HG03571 (cell line): ENCODE results near the gene RAET1L.
"Not testable (repeated sequence)": the region's sequence is repeated elsewhere in the genome, so short reads cannot be mapped to it uniquely, and the experiment has no call there.

Source experiments
- ATAC-seq: cut with Tn5 transposase; IDR thresholded peaks from one replicate; pipeline ENCODE4 v1.9.1; 2021; ENCODE audit not compliant: unreplicated experiment

RAET1L gene

GRCh38 chr6:149995971-149996370, 29.4 kb downstream of the RAET1L start:
- no peak for ATAC-seq

- no peak for ATAC-seq
Measured at GRCh38 chr6:149995235-149995750, 30.0 kb downstream of the RAET1L start.

GRCh38 chr6:149991838-149992237, 33.5 kb downstream of the RAET1L start:
- no peak for ATAC-seq

- ATAC-seq, result peak; percentile 51
Measured at GRCh38 chr6:149991472-149991795, 33.9 kb downstream of the RAET1L start.

GRCh38 chr6:149990661-149991471, 34.5 kb downstream of the RAET1L start:
- ATAC-seq, result no peak

- no peak for ATAC-seq
Measured at GRCh38 chr6:149990212-149990660, 35.1 kb downstream of the RAET1L start.

GRCh38 chr6:149988550-149989346, 36.6 kb downstream of the RAET1L start:
- ATAC-seq, result no peak

GRCh38 chr6:149987602-149988107, 37.7 kb downstream of the RAET1L start:
- no peak for ATAC-seq

GRCh38 chr6:149985481-149985937, 39.8 kb downstream of the RAET1L start:
- no peak for ATAC-seq

GRCh38 chr6:149984773-149985172, 40.6 kb downstream of the RAET1L start:
- no peak for ATAC-seq

- no peak for ATAC-seq
Measured at GRCh38 chr6:149983145-149983544, 42.2 kb downstream of the RAET1L start.

GRCh38 chr6:149979293-149979692, 46.0 kb downstream of the RAET1L start:
- no peak for ATAC-seq

GRCh38 chr6:149978610-149979009, 46.7 kb downstream of the RAET1L start:
- no peak for ATAC-seq

- ATAC-seq, result no peak
Measured at GRCh38 chr6:149977221-149977620, 48.1 kb downstream of the RAET1L start.

- no peak for ATAC-seq
Measured at GRCh38 chr6:149975400-149975799, 49.9 kb downstream of the RAET1L start.

- ATAC-seq, result no peak
Measured at GRCh38 chr6:149974825-149975224, 50.5 kb downstream of the RAET1L start.

GRCh38 chr6:149974394-149974793, 50.9 kb downstream of the RAET1L start:
- not testable (repeated sequence) for ATAC-seq

- ATAC-seq, result no peak
Measured at GRCh38 chr6:149969635-149970034, 55.7 kb downstream of the RAET1L start.

GRCh38 chr6:149968909-149969308, 56.4 kb downstream of the RAET1L start:
- not testable (repeated sequence) for ATAC-seq
